Suprapubic skin (tissue), 3 donors: Measurements from ENCODE around the gene MIOS.

Experiments used
- CTCF ChIP-seq, 2 donors: fragments of 200-600 bp in 1 of 2; fragments of 450-650 bp in 1 of 2; sonication (generic) in 1 of 2; IDR thresholded peaks; one replicate each; pipeline ENCODE4 v1.5.1; 2016 to 2019; ENCODE audit warnings: antibody characterized with exemption in 2 of 2, mild to moderate bottlenecking in 1 of 2, moderate library complexity in 1 of 2
- EP300 ChIP-seq: sonication (generic); formaldehyde crosslinking; IDR thresholded peaks from one replicate; pipeline ENCODE4 v1.6.1; 2017; ENCODE audit warnings: antibody characterized with exemption
- POLR2A ChIP-seq, 2 donors: fragments of 450-650 bp; IDR thresholded peaks; one replicate each; pipeline ENCODE4 v1.6.1; 2017; ENCODE audit warnings: antibody characterized with exemption in 2 of 2, mild to moderate bottlenecking in 2 of 2, moderate library complexity in 2 of 2

GRCh38 chr7:7617550-7617949, 50.9 kb downstream of the MIOS start:
- no peak for TF ChIP-seq POLR2A (IDR thresholded peaks at IDR 0.05)
- TF ChIP-seq CTCF (IDR thresholded peaks at IDR 0.05) = no peak
- no peak for TF ChIP-seq EP300
